Breast epithelium (tissue), 3 donors: Measurements from ENCODE around the gene PDE12.

Experiments used
- CTCF ChIP-seq, 3 donors: fragments of 450-650 bp; IDR thresholded peaks; one replicate each; pipeline ENCODE4 v1.5.1; 2016 to 2017; ENCODE audit warnings: antibody characterized with exemption in 3 of 3, mild to moderate bottlenecking in 3 of 3, moderate library complexity in 3 of 3
- POLR2A ChIP-seq: fragments of 450-650 bp; IDR thresholded peaks from one replicate; pipeline ENCODE4 v1.6.1; 2016; ENCODE audit warnings: antibody characterized with exemption, mild to moderate bottlenecking, moderate library complexity
- POLR2AphosphoS5 ChIP-seq, 3 donors: sonication (generic); formaldehyde crosslinking; IDR thresholded peaks; one replicate each; pipeline ENCODE4 v1.6.1; 2017; ENCODE audit warnings: antibody characterized with exemption in 3 of 3

- TF ChIP-seq CTCF (IDR thresholded peaks at IDR 0.05) (no peak), POLR2AphosphoS5 (IDR thresholded peaks at IDR 0.05) (peak in 2 of 3 donors; percentile 23 to 42), POLR2A (no peak)
Measured at GRCh38 chr3:57538465-57538864, 17.6 kb upstream of the PDE12 start.
